MG63 (cell line): ENCODE results near the gene NEK4. TPM values are rescaled to one million over a fixed set of nuclear protein-coding genes. Genes with fewer than 3 reads are reported as not detected.

Source experiments
- DNase-seq: peaks from one replicate; pipeline ENCODE4 v3.0.0-alpha.2; 2020
- H3K27me3 ChIP-seq: fragments of 250-450 bp; sonication (Bioruptor Pico); 2 replicates; pipeline ENCODE4 v1.5.1; 2020; ENCODE audit warnings: mild to moderate bottlenecking, moderate library complexity
- H3K36me3 ChIP-seq: fragments of 250-450 bp; sonication (Bioruptor Pico); 2 replicates; pipeline ENCODE4 v1.5.1; 2020; ENCODE audit warnings: mild to moderate bottlenecking, moderate library complexity
- H3K4me3 ChIP-seq: fragments of 250-450 bp; sonication (Bioruptor Pico); 2 replicates; pipeline ENCODE4 v1.5.1; 2020; ENCODE audit warnings: mild to moderate bottlenecking, moderate library complexity
- H3K9me3 ChIP-seq: fragments of 250-450 bp; sonication (Bioruptor Pico); 2 replicates; pipeline ENCODE4 v1.5.1; 2020; ENCODE audit warnings: mild to moderate bottlenecking, moderate library complexity
- total RNA-seq: library from RNA; depleted of rRNA; stranded (reverse); fragments of >200 nt; shearing (Covaris generic); gene quantifications from 2 replicates; pipeline ENCODE4 v1.2.3, GENCODE V29; 2014; ENCODE audit warnings: low replicate concordance

NEK4 gene
- total RNA-seq, 1 experiment from 2014 or later, result 13.5 TPM

- H3K4me3 ChIP-seq, result no peak overlapping the region
- DNase-seq, result no peak
- no peaks in the 10 kb centered on the region for H3K27me3 ChIP-seq
- H3K9me3 ChIP-seq, result no peaks in the 10 kb centered on the region
- no peaks in the 10 kb centered on the region for H3K36me3 ChIP-seq
Measured at GRCh38 chr3:52796411-52796810, 25.7 kb upstream of the NEK4 start.

- Histone ChIP-seq H3K4me3 (no peak overlapping the region), H3K9me3 (no peaks in the 10 kb centered on the region), H3K27me3 (no peaks in the 10 kb centered on the region), H3K36me3 (no peaks in the 10 kb centered on the region)
- DNase-seq, result no peak
Measured at GRCh38 chr3:52795298-52795900, 24.7 kb upstream of the NEK4 start.

GRCh38 chr3:52794612-52795099 is 23.9 kb upstream of the NEK4 start, which contains the start of gene ITIH3:
Gene ITIH3, plus strand, starts transcription at chr3:52794796. Its CDS starts 8 bp downstream, at chr3:52794804.
- no peaks in the 10 kb centered on the region for H3K9me3 ChIP-seq
- no peak for DNase-seq
- H3K4me3 ChIP-seq, result no peak within 1 kb of the TSS
- H3K27me3 ChIP-seq, result no peaks in the 10 kb centered on the region
- no peaks in the 10 kb centered on the region for H3K36me3 ChIP-seq

- Histone ChIP-seq H3K4me3 (no peak overlapping the region), H3K9me3 (no peaks in the 10 kb centered on the region), H3K27me3 (no peaks in the 10 kb centered on the region), H3K36me3 (no peaks in the 10 kb centered on the region)
- DNase-seq, result no peak
Measured at GRCh38 chr3:52793702-52794611, 23.2 kb upstream of the NEK4 start.

GRCh38 chr3:52792961-52793695 is 22.4 kb upstream of the NEK4 start:
- Histone ChIP-seq H3K36me3 (no peaks in the 10 kb centered on the region), H3K4me3 (no peak overlapping the region), H3K9me3 (no peaks in the 10 kb centered on the region), H3K27me3 (no peaks in the 10 kb centered on the region)
- DNase-seq, result no peak

- Histone ChIP-seq H3K4me3 (no peak overlapping the region), H3K36me3 (no peaks in the 10 kb centered on the region), H3K9me3 (no peaks in the 10 kb centered on the region), H3K27me3 (no peaks in the 10 kb centered on the region)
- DNase-seq, result no peak
Measured at GRCh38 chr3:52792413-52792812, 21.7 kb upstream of the NEK4 start.

- no peak for DNase-seq
- Histone ChIP-seq H3K9me3 (no peaks in the 10 kb centered on the region), H3K4me3 (no peak overlapping the region), H3K27me3 (no peaks in the 10 kb centered on the region), H3K36me3 (no peaks in the 10 kb centered on the region)
Measured at GRCh38 chr3:52791928-52792327, 21.2 kb upstream of the NEK4 start.

- Histone ChIP-seq H3K9me3 (no peaks in the 10 kb centered on the region), H3K4me3 (no peak overlapping the region)
- DNase-seq, result no peak
Measured at GRCh38 chr3:52791366-52791765, 20.6 kb upstream of the NEK4 start.

GRCh38 chr3:52790741-52791140 is 20.0 kb upstream of the NEK4 start:
- Histone ChIP-seq H3K27me3 (no peaks in the 10 kb centered on the region), H3K36me3 (no peaks in the 10 kb centered on the region), H3K9me3 (no peaks in the 10 kb centered on the region), H3K4me3 (no peak overlapping the region)
- DNase-seq, result no peak

More at GRCh38 chr3:52791366-52791765, 20.6 kb upstream of the NEK4 start:
- Histone ChIP-seq H3K27me3 (no peaks in the 10 kb centered on the region), H3K36me3 (no peaks in the 10 kb centered on the region)

- no peak for DNase-seq
- Histone ChIP-seq H3K9me3 (no peaks in the 10 kb centered on the region), H3K36me3 (no peaks in the 10 kb centered on the region), H3K4me3 (no peak overlapping the region), H3K27me3 (no peaks in the 10 kb centered on the region)
Measured at GRCh38 chr3:52790337-52790736, 19.6 kb upstream of the NEK4 start.

- DNase-seq, result no peak
- no peaks in the 10 kb centered on the region for H3K27me3 ChIP-seq
- no peak overlapping the region for H3K4me3 ChIP-seq
- no peaks in the 10 kb centered on the region for H3K36me3 ChIP-seq
- no peaks in the 10 kb centered on the region for H3K9me3 ChIP-seq
Measured at GRCh38 chr3:52789746-52790040, 19.0 kb upstream of the NEK4 start.

GRCh38 chr3:52788890-52789745 is 18.4 kb upstream of the NEK4 start:
- no peak for DNase-seq
- Histone ChIP-seq H3K4me3 (no peak overlapping the region), H3K27me3 (no peaks in the 10 kb centered on the region), H3K36me3 (no peaks in the 10 kb centered on the region), H3K9me3 (no peaks in the 10 kb centered on the region)

GRCh38 chr3:52787672-52788625 is 17.2 kb upstream of the NEK4 start:
- H3K27me3 ChIP-seq, result no peaks in the 10 kb centered on the region
- no peak for DNase-seq
- no peaks in the 10 kb centered on the region for H3K9me3 ChIP-seq
- H3K36me3 ChIP-seq, result no peaks in the 10 kb centered on the region
- H3K4me3 ChIP-seq, result no peak overlapping the region

- H3K27me3 ChIP-seq, result no peaks in the 10 kb centered on the region
- H3K36me3 ChIP-seq, result no peaks in the 10 kb centered on the region
- H3K9me3 ChIP-seq, result no peaks in the 10 kb centered on the region
- DNase-seq, result no peak
- no peak overlapping the region for H3K4me3 ChIP-seq
Measured at GRCh38 chr3:52787246-52787645, 16.5 kb upstream of the NEK4 start.

- no peak for DNase-seq
Measured at GRCh38 chr3:52786330-52787215, 15.8 kb upstream of the NEK4 start.

More at GRCh38 chr3:52786330-52787215, 15.8 kb upstream of the NEK4 start:
- Histone ChIP-seq H3K36me3 (no peaks in the 10 kb centered on the region), H3K27me3 (no peaks in the 10 kb centered on the region), H3K9me3 (no peaks in the 10 kb centered on the region), H3K4me3 (no peak overlapping the region)
